CD4-positive, alpha-beta T cell treated with Interleukin-12 subunit alpha and Interleukin-12 subunit beta, for 1 hour (primary cell): Measurements from ENCODE around the gene LCE1A.

ENCODE experiments used
- DNase-seq: peaks from one replicate; pipeline ENCODE4 v3.0.0-alpha.2; 2020

LCE1A gene

GRCh38 chr1:152870831-152871730, 43.8 kb downstream of the LCE1A start:
- DNase-seq = no peak

DNA sequence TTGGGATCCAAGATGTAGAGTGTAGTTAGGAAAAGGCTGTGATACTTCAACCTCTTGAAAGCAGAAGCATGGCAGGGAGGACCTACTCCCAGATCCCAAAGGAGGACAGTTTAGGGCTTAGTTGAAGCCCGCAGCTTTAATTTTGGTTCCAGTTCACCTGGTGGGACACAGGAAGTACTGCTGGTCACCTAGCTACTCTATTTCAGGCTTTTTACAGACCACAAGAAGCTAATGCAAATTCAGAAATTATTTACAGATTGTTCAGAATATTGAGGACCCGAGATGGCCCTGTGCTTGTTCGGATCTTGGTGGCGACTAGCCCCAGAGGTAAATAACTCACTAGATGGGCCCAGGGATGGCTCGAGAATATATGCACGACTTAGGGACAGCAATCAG, 44.5 kb downstream of the LCE1A start:
- DNase-seq = no peak

DNA sequence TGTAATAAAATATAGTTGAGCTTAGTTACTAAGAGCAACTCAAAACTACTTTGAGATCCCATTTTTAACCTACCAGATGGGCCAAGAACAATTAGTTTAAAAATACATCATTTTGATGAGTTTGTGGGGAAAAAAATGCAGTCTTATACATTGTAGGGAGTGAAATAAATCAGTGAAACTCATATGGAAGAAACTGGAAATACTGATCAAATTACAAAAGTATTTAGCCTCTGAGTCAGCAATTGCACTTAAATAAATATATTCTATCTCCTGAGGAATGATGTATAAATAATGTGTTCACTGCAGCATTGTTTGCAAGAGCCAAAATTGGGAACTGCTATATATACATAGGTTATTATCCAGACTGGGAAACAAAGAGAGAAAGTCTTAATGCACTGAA, 46.2 kb downstream of the LCE1A start:
- no peak for DNase-seq

DNA sequence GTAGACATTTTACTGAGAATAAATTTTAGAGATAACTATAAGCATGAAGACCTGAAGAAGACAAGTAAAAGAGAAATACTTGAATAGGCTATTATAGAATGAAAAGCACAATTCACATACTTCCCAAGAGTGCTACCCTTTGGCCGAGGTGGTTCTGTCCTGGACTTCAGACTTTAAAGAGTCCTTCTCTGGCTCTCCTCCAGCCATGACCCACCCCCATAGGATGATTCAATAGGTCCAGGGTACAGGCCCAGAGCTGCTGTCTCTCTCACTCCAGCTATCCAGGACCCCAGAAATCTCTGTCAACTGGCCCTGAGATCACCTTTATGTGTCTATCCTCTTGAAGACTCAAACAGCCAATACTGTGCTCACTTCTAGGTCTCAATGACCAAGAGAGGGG, 49.6 kb downstream of the LCE1A start:
- no peak for DNase-seq
